Thyroid gland (tissue), 4 donors: Measurements from ENCODE around the gene NBAS. TPM values are rescaled to one million over a fixed set of nuclear protein-coding genes. Genes with fewer than 3 reads are reported as not detected.

Experiments used
- DNase-seq, 2 donors: peaks; one replicate each; pipeline ENCODE4 v3.0.0-alpha.2; 2019
- H3K27ac ChIP-seq, 3 donors: fragments of 200-600 bp; sonication (generic); 1 replicate in 2 of 3; 2 replicates in 1 of 3; pipeline ENCODE4 v1.5.1; 2016 to 2019; ENCODE audit warnings: mild to moderate bottlenecking in 1 of 3, moderate library complexity in 1 of 3
- H3K27me3 ChIP-seq: fragments of 200-600 bp; sonication (generic); one replicate; pipeline ENCODE4 v1.5.1; 2019
- H3K36me3 ChIP-seq, 2 donors: fragments of 200-600 bp; sonication (generic); one replicate each; pipeline ENCODE4 v1.5.1; 2016 to 2019
- H3K4me1 ChIP-seq, 2 donors: fragments of 200-600 bp; sonication (generic); one replicate each; pipeline ENCODE4 v1.5.1; 2017 to 2019
- H3K4me3 ChIP-seq, 3 donors: fragments of 200-600 bp; sonication (generic); replicated peaks in 1 of 3; 1 replicate in 2 of 3; 2 replicates in 1 of 3; pipeline ENCODE4 v1.5.1; 2016; ENCODE audit warnings: mild to moderate bottlenecking in 1 of 3
- H3K9me3 ChIP-seq: fragments of 200-600 bp; sonication (generic); one replicate; pipeline ENCODE4 v1.5.1; 2017
- CTCF ChIP-seq, 6 experiments: fragments of 200-600 bp in 3 of 6; fragments of 450-650 bp in 3 of 6; sonication (generic) in 3 of 6; IDR thresholded peaks; one replicate each; pipeline ENCODE4 v1.5.1; 2016 to 2019; ENCODE audit warnings: antibody characterized with exemption in 6 of 6, mild to moderate bottlenecking in 2 of 6, inconsistent platforms in 1 of 6, moderate library complexity in 1 of 6
- POLR2A ChIP-seq, 2 donors: fragments of 450-650 bp; IDR thresholded peaks; one replicate each; pipeline ENCODE4 v1.6.1; 2017; ENCODE audit warnings: antibody characterized with exemption in 2 of 2, mild to moderate bottlenecking in 2 of 2, moderate library complexity in 1 of 2
- WGBS, 2 donors: methylation state at CpG; one replicate each; pipeline ENCODE4 v1.1.5; 2017; 5-methylcytosine and 5-hydroxymethylcytosine counted together
- intact Hi-C: fragments of 100-400 bp; cut with DNase I; formaldehyde crosslinking; loops from one replicate; pipeline ENCODE4 v1.15.1; 2023
- total RNA-seq, 4 donors: library from RNA; depleted of rRNA; stranded (reverse); fragments of >200 nt; gene quantifications; one replicate each; pipeline ENCODE4 v1.2.3, GENCODE V29; 2016

NBAS gene
- total RNA-seq, 4 donors from 2014 or later: 50.4 to 71.5 (median 54.7) TPM

DNA sequence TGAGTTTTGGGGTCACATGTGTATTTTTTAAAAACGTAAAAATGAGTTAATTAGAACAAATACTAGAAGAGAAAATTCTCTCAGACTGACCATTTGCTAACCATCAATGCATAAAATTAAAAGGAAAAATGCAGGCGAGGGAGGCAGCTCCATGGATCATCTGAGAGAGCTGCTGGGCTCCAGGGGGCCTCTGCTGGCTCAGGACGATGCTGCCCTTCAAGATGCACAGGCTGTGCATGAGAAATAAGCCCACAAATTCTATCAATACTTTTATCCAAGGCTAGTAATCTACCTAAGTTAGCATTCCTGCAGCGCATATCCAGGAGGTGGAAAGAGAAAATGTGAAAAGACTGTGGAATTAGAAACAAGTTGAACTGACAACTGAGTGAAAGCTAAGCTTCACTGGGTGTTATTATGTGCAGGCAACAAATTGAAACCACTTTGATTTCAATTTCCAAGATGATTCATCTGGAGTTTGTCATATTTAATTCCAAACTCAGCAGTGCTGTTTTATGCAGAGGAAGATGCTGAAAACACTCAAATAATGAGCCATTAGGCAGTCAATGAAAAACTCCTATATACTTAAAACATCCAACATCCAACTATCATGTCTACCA, 261.1 kb downstream of the NBAS start:
- Histone ChIP-seq H3K4me3 (no peak overlapping the region), H3K36me3 (no peaks in the 10 kb centered on the region)
- intact Hi-C loops: no loop called here

DNA sequence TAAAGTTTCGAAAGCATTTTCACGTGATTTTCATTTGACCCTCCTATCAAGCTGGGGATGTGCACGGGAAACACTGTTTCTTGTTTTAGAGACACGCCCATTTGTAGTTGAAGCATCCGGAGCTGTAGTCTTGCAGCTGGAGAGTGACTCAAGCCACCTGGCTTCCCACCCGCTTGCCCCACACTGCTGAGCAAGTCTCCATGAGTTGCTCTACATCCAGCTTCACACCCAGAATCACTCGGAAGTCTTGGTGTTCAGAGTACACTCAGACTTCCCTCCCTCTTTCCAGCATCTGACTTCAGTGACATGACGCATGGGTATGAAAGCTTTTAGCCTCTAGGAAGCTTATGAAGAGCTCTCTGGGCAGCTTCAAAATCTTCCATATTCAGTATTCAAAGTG, 262.4 kb downstream of the NBAS start:
- no peak for TF ChIP-seq CTCF (IDR thresholded peaks at IDR 0.05)
- no peak for TF ChIP-seq POLR2A (IDR thresholded peaks at IDR 0.05)
- Histone ChIP-seq H3K9me3 (no peaks in the 10 kb centered on the region), H3K27me3 (no peaks in the 10 kb centered on the region), H3K4me3 (no peak overlapping the region), H3K36me3 (no peaks in the 10 kb centered on the region), H3K27ac (no peak overlapping the region), H3K4me1 (no peaks in the 10 kb centered on the region)
- intact Hi-C loops: no loop called here
- DNase-seq: no peak
- WGBS, 2 donors: 93 to 94% methylated on average over 8 of the region's 8 CpGs

More for the DNA sequence above, 261.1 kb downstream of the NBAS start:
- WGBS, 2 donors: 91 to 95% methylated on average over 4 of the region's 4 CpGs
- DNase-seq: no peak
- H3K9me3 ChIP-seq: no peaks in the 10 kb centered on the region
- TF ChIP-seq POLR2A (IDR thresholded peaks at IDR 0.05) (no peak), CTCF (IDR thresholded peaks at IDR 0.05) (no peak)
- H3K27me3 ChIP-seq: no peaks in the 10 kb centered on the region
- H3K27ac ChIP-seq: no peak overlapping the region
- no peaks in the 10 kb centered on the region for H3K4me1 ChIP-seq

GRCh38 chr2:15293262-15293937, 267.7 kb downstream of the NBAS start:
- Histone ChIP-seq H3K36me3 (peaks cover 0 to 6% of the 10 kb centered on the region in 2 donors), H3K27ac (no peak overlapping the region), H3K4me3 (no peak overlapping the region), H3K4me1 (no peaks in the 10 kb centered on the region), H3K9me3 (no peaks in the 10 kb centered on the region), H3K27me3 (no peaks in the 10 kb centered on the region)
- 91 to 96% methylated on average over 3 of the region's 3 CpGs for WGBS, 2 donors
- intact Hi-C loops: no loop called here
- DNase-seq: no peak
- TF ChIP-seq CTCF (IDR thresholded peaks at IDR 0.05) (no peak), POLR2A (IDR thresholded peaks at IDR 0.05) (no peak)

GRCh38 chr2:15287447-15288184, 273.5 kb downstream of the NBAS start:
- WGBS, 2 donors: 92 to 97% methylated on average over 22 to 26 of the region's 26 CpGs
- no peak overlapping the region for H3K27ac ChIP-seq
- no peaks in the 10 kb centered on the region for H3K4me1 ChIP-seq
- H3K4me3 ChIP-seq: no peak overlapping the region
- intact Hi-C loops: no loop called here
- no peaks in the 10 kb centered on the region for H3K9me3 ChIP-seq
- no peaks in the 10 kb centered on the region for H3K27me3 ChIP-seq
- TF ChIP-seq POLR2A (IDR thresholded peaks at IDR 0.05) (no peak), CTCF (IDR thresholded peaks at IDR 0.05) (no peak)
- peaks cover 0 to 6% of the 10 kb centered on the region in 2 donors for H3K36me3 ChIP-seq
- DNase-seq: no peak

- Histone ChIP-seq H3K27me3 (no peaks in the 10 kb centered on the region), H3K4me1 (no peaks in the 10 kb centered on the region), H3K4me3 (no peak overlapping the region), H3K27ac (no peak overlapping the region), H3K36me3 (no peaks in the 10 kb centered on the region), H3K9me3 (no peaks in the 10 kb centered on the region)
- 87 to 96% methylated on average over 1 of the region's 1 CpG for WGBS, 2 donors
- TF ChIP-seq CTCF (IDR thresholded peaks at IDR 0.05): no peak
- TF ChIP-seq POLR2A (IDR thresholded peaks at IDR 0.05): no peak
- intact Hi-C loops: no loop called here
- no peak for DNase-seq
Observed at GRCh38 chr2:15284614-15285013, 276.5 kb downstream of the NBAS start.
